IPS-18c (cell line): ENCODE data around the gene RCE1.

ENCODE experiments used
- H3K4me3 ChIP-seq: 2 replicates; pipeline ENCODE4 v1.7.0; 2013; ENCODE audit warnings: low read depth, mild to moderate bottlenecking, low read length, moderate library complexity; ENCODE audit not compliant: insufficient read depth
- H3K9me3 ChIP-seq: one replicate; pipeline ENCODE4 v1.6.1; 2013; ENCODE audit warnings: mild to moderate bottlenecking, low read length, moderate library complexity; ENCODE audit not compliant: control insufficient read depth, insufficient read depth

Gene RCE1

GRCh38 chr11:66861774-66862558, 18.7 kb downstream of the RCE1 start:
- Histone ChIP-seq H3K4me3 (no peak overlapping the region), H3K9me3 (no peaks in the 10 kb centered on the region)

GRCh38 chr11:66862559-66863037, 19.4 kb downstream of the RCE1 start:
- Histone ChIP-seq H3K9me3 (no peaks in the 10 kb centered on the region), H3K4me3 (no peak overlapping the region)

GRCh38 chr11:66863428-66864125, 20.3 kb downstream of the RCE1 start:
- Histone ChIP-seq H3K9me3 (no peaks in the 10 kb centered on the region), H3K4me3 (no peak overlapping the region)

GRCh38 chr11:66864172-66864901, 21.1 kb downstream of the RCE1 start:
- no peaks in the 10 kb centered on the region for H3K9me3 ChIP-seq
- H3K4me3 ChIP-seq: no peak overlapping the region

- H3K4me3 ChIP-seq: no peak overlapping the region
- no peaks in the 10 kb centered on the region for H3K9me3 ChIP-seq
Observed at GRCh38 chr11:66864924-66865697, 21.9 kb downstream of the RCE1 start.

GRCh38 chr11:66866007-66866406, 22.8 kb downstream of the RCE1 start:
- Histone ChIP-seq H3K9me3 (no peaks in the 10 kb centered on the region), H3K4me3 (no peak overlapping the region)

GRCh38 chr11:66866511-66866986, 23.3 kb downstream of the RCE1 start:
- Histone ChIP-seq H3K9me3 (no peaks in the 10 kb centered on the region), H3K4me3 (no peak overlapping the region)

GRCh38 chr11:66867425-66868040, 24.3 kb downstream of the RCE1 start:
- no peaks in the 10 kb centered on the region for H3K9me3 ChIP-seq

GRCh38 chr11:66868082-66868725, 25.0 kb downstream of the RCE1 start:
- Histone ChIP-seq H3K9me3 (no peaks in the 10 kb centered on the region), H3K4me3 (no peak overlapping the region)

More at GRCh38 chr11:66867425-66868040, 24.3 kb downstream of the RCE1 start:
- H3K4me3 ChIP-seq: no peak overlapping the region

GRCh38 chr11:66868726-66869566, 25.7 kb downstream of the RCE1 start:
- H3K9me3 ChIP-seq: no peaks in the 10 kb centered on the region
- H3K4me3 ChIP-seq: no peak overlapping the region

- H3K9me3 ChIP-seq: no peaks in the 10 kb centered on the region
- no peak overlapping the region for H3K4me3 ChIP-seq
Observed at GRCh38 chr11:66869567-66869870, 26.3 kb downstream of the RCE1 start.

GRCh38 chr11:66870131-66870530, 26.9 kb downstream of the RCE1 start:
- no peak overlapping the region for H3K4me3 ChIP-seq
- H3K9me3 ChIP-seq: no peaks in the 10 kb centered on the region

GRCh38 chr11:66870616-66871520, 27.6 kb downstream of the RCE1 start:
- no peaks in the 10 kb centered on the region for H3K9me3 ChIP-seq
- no peak overlapping the region for H3K4me3 ChIP-seq

GRCh38 chr11:66871521-66871901, 28.3 kb downstream of the RCE1 start:
- Histone ChIP-seq H3K4me3 (no peak overlapping the region), H3K9me3 (no peaks in the 10 kb centered on the region)

- Histone ChIP-seq H3K4me3 (no peak overlapping the region), H3K9me3 (no peaks in the 10 kb centered on the region)
Observed at GRCh38 chr11:66874232-66874631, 31.0 kb downstream of the RCE1 start.
